Measurements from ENCODE around the gene CFAP100. TPM values are rescaled to one million over a fixed set of nuclear protein-coding genes. Genes with fewer than 3 reads are reported as not detected.

The CFAP100 gene
- total RNA-seq: not detected in 2 replicates

GRCh38 chr3:126394179-126394976 is at the start of gene CFAP100:
CFAP100 (plus strand) TSS chr3:126394909; CDS start chr3:126396001, 1,092 bp downstream.

DNA sequence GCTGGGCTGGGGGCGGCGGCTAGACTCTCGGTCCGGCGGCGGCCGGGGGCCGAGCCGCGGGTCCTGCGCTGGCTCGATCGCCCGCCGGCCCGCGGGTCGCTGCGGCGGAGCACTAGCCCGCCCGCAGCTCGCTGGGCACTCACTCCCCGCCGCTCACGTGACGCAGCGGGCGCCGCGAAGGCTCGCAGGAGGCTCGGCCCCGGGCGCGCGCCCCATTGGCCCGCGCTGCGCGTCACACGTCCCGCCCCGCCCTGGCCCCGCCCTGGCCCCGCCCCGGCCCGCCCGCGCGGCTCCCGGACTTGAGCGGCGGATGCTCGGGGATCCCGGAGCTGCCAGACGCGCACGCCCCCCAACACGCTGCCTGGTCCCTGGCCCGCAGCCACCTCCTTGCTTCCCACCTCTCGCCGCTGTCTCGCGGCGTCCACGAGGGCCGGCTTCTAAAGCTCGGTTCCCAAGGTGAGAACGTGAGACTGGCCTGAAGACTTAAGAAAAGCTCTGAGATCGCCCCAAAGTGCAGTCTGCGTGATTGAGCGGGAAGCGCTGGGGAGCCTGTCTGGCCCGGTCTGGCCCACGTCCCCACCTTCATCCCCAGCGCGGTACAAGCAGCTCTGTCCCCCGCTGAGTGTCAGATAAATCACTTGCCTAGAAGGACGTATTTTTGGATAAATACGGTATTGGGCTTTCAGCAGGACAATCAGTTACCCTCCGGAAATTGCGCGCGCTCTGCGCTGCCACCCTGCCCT is 37.2 kb upstream of the CFAP100 start, which contains the start of gene KLF15:
Gene KLF15 (minus strand): TSS at position 114 of the 743 bp plus-strand sequence. CDS start 4,486 bp downstream, outside the sequence.

GRCh38 chr3:126475413-126476114 is 80.9 kb downstream of the CFAP100 start, which contains the start of gene ZXDC:
ZXDC (minus strand) TSS chr3:126475891; CDS start chr3:126475865, 26 bp downstream.

Other genes with a start within 250 kb of the CFAP100 start
- gene ALDH1L1, start 214.3 kb upstream of the CFAP100 start, total RNA-seq: not detected in 2 replicates
- 0.65 and 1.1 TPM in 2 replicates for gene KLF15, start 37.5 kb upstream of the CFAP100 start, total RNA-seq
- 12.7 and 17.0 TPM in 2 replicates for gene ZXDC, start 81.0 kb downstream of the CFAP100 start, total RNA-seq
- gene UROC1, start 122.9 kb downstream of the CFAP100 start, total RNA-seq: not detected in 2 replicates
- not detected in 2 replicates for gene CHST13, start 129.2 kb downstream of the CFAP100 start, total RNA-seq
- not detected in 2 replicates for gene C3orf22, start 164.0 kb downstream of the CFAP100 start, total RNA-seq